ENCODE data around the gene DSN1. TPM values are rescaled to one million over a fixed set of nuclear protein-coding genes. Genes with fewer than 3 reads are reported as not detected.

Gene DSN1
- total and polyA plus RNA-seq, 8 donors: 1.9 to 6.3 (median 3.3) TPM

DNA sequence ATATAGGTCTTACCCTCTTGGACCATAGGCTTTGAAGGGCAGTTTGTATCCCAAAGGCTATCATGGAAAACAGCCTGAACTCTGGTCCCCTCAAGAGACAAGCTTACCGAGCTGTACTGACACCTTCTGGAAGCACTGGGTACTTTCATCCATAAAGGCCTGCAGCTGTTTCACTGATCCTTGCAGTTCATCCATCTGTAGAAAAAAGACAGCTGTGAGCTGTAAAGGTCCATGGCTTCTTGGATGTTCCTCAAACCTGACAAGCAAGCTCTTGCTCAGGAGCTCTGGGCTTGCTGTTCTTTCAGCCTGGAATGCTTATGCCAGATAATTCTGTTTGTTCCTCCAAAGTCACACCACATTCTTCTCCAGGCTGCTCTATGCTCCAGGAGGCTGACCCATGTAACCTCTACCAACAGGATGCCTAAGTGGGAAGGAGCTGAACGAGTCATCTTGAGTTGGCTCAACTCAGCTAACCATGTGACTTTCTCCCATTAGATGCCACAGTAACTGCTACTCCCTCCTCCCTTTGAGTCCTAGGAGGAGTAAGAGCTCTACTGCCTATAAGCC, 18.8 kb downstream of the DSN1 start:
- peak in 3 of 6 donors; percentile 16 to 53 (median 28) for DNase-seq
- intact Hi-C loops (cut with DNase I): no loop called here
- no peaks in the 10 kb centered on the region for H3K27me3 ChIP-seq
- H3K4me3 ChIP-seq: no peak overlapping the region
- no peak overlapping the region for H3K27ac ChIP-seq
- FAIRE-seq: no peak
- peaks cover 0 to 6% (median 0%) of the 10 kb centered on the region in 3 donors for H3K36me3 ChIP-seq
- H3K4me1 ChIP-seq: no peaks in the 10 kb centered on the region
- TF ChIP-seq, protein P1, sequence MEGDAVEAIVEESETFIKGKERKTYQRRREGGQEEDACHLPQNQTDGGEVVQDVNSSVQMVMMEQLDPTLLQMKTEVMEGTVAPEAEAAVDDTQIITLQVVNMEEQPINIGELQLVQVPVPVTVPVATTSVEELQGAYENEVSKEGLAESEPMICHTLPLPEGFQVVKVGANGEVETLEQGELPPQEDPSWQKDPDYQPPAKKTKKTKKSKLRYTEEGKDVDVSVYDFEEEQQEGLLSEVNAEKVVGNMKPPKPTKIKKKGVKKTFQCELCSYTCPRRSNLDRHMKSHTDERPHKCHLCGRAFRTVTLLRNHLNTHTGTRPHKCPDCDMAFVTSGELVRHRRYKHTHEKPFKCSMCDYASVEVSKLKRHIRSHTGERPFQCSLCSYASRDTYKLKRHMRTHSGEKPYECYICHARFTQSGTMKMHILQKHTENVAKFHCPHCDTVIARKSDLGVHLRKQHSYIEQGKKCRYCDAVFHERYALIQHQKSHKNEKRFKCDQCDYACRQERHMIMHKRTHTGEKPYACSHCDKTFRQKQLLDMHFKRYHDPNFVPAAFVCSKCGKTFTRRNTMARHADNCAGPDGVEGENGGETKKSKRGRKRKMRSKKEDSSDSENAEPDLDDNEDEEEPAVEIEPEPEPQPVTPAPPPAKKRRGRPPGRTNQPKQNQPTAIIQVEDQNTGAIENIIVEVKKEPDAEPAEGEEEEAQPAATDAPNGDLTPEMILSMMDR (IDR thresholded peaks at IDR 0.05): peak in 3 of 4 donors; percentile 31 to 67 (median 60)
- no peaks in the 10 kb centered on the region for H3K9me3 ChIP-seq
- WGBS, 2 donors: 14 to 17% methylated on average over 2 of the region's 2 CpGs
- peak; percentile 64 to 98 (median 95) for ATAC-seq

DNA sequence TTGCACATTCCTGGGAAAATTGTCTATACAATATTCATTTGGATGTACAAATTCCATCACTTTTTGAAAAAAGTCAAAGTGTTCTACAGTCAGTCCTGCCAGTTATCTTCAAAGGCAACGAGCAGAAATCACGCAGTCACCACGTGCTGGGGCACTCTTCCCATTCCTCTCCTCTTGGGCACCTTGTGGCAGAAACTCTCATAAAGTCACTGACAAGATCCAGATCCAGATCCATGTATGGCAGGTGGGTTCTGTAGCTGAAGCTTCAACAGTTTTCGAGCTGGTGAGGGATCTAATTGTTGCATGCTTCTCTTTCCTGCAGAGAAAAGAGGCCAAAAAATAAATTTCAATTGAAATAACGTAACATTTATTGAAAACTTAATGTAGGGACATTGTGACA, 21.0 kb downstream of the DSN1 start:
- no peak overlapping the region for H3K4me3 ChIP-seq
- intact Hi-C loops (cut with DNase I): no loop called here

DNA sequence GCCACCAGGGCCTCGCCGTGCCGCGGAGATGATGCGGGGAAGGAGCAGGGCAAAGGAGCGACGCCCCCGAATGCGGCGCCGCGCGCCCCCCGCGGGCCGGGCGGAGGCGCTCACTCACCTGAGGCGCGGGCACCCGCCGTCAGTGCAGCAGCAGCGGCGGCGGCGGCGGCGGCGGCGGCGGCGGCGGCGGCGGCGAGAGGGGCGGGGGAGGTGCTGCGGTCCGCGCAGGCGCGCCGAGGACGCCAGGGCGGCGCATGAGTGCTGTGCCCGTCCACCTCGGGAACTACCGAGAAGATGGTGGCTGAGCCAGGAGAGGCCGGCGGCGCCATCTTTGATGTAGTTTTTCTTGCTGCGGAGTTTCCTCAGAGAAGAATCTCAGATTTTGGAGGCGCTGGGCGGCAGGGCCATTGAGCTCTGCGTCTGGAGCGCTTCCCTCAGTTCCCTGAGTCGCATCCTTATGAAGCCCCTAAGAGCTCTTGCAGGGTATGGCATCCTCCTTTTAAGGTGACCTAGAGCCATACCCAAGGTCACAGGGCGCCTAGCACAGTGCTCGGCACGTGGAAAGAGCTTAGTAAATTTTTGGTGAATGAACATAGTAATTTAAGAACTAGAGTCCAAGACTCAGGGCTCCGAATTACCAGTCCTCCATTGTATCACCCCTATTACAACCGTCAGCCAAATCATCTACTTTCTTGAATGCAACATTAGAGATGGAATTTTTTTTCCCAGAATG, 27.5 kb downstream of the DSN1 start, which contains the start of gene NDRG3:
Gene NDRG3, minus strand, starts transcription at position 164 of the 733 bp plus-strand sequence. CDS start 24,355 bp downstream, outside the sequence.
- no peaks in the 10 kb centered on the region for H3K27me3 ChIP-seq
- TF ChIP-seq, protein P1 (IDR thresholded peaks at IDR 0.05): no peak
- H3K36me3 ChIP-seq: no peaks in the 10 kb centered on the region
- WGBS, 2 donors: 2 to 6% methylated on average over 18 to 63 of the region's 63 CpGs
- H3K27ac ChIP-seq: peak within 1 kb of the TSS in 2 of 4 donors; percentile 42 to 57
- ATAC-seq: peak; percentile 97 to 98 (median 98)
- H3K9me3 ChIP-seq: no peaks in the 10 kb centered on the region
- H3K4me3 ChIP-seq: peak within 1 kb of the TSS; percentile 71 to 89 (median 77)
- no peak for FAIRE-seq
- intact Hi-C loops (cut with DNase I): no loop called here
- peaks cover 0 to 4% (median 0%) of the 10 kb centered on the region in 3 donors for H3K4me1 ChIP-seq
- DNase-seq: peak; percentile 93 to 98 (median 93)

More for the DNA sequence above, 21.0 kb downstream of the DSN1 start:
- no peak overlapping the region for H3K27ac ChIP-seq
- 90 to 91% methylated on average over 5 of the region's 5 CpGs for WGBS, 2 donors
- no peaks in the 10 kb centered on the region for H3K27me3 ChIP-seq
- H3K4me1 ChIP-seq: no peaks in the 10 kb centered on the region
- H3K36me3 ChIP-seq: peaks cover 0 to 6% (median 0%) of the 10 kb centered on the region in 3 donors
- H3K9me3 ChIP-seq: no peaks in the 10 kb centered on the region
- FAIRE-seq: no peak
- DNase-seq: peak in 1 of 6 donors; percentile 3
- no peak for ATAC-seq
- TF ChIP-seq, protein P1 (IDR thresholded peaks at IDR 0.05): no peak

GRCh38 chr20:36745234-36745926, 28.2 kb downstream of the DSN1 start:
- no peaks in the 10 kb centered on the region for H3K9me3 ChIP-seq
- TF ChIP-seq, protein P1 (IDR thresholded peaks at IDR 0.05): no peak
- H3K4me3 ChIP-seq: peak overlapping the region; percentile 71 to 89 (median 77)
- peak in 2 of 6 donors; percentile 40 to 80 for DNase-seq
- H3K27me3 ChIP-seq: no peaks in the 10 kb centered on the region
- intact Hi-C loops (cut with DNase I): no loop called here
- no peaks in the 10 kb centered on the region for H3K36me3 ChIP-seq
- peak; percentile 27 to 47 (median 34) for ATAC-seq
- H3K27ac ChIP-seq: peak overlapping the region in 2 of 4 donors; percentile 16 to 42
- WGBS, 2 donors: 1% methylated on average over 35 to 44 of the region's 44 CpGs
- peaks cover 0 to 4% (median 0%) of the 10 kb centered on the region in 3 donors for H3K4me1 ChIP-seq
- FAIRE-seq: no peak
